ENCODE data around the gene MORN1.
"Not testable (repeated sequence)": the region's sequence is repeated elsewhere in the genome, so short reads cannot be mapped to it uniquely, and the experiment has no call there.

MORN1 gene

GRCh38 chr1:2334883-2335534, 56.3 kb downstream of the MORN1 start:
- no peak for DNase-seq

DNA sequence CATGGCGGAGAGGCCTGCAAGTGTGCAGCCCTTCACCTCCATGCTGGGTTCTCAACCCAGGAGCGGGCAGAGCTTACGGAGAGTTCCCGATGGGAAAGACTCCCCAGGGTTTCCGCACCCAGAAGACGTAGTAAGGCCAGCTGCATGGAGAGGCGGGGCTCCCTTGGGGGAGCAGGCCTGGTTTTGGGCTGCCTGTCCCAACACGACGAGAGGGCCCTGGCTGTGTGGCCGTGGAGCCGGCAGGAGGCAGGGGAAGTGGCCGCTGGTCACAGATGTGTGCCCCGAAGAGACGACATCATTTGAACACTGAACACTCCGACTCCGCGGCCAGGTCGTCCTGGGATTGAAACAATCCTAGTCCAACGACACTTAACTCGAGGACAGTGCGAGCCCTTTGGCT, 57.0 kb downstream of the MORN1 start:
- no peak for DNase-seq

DNA sequence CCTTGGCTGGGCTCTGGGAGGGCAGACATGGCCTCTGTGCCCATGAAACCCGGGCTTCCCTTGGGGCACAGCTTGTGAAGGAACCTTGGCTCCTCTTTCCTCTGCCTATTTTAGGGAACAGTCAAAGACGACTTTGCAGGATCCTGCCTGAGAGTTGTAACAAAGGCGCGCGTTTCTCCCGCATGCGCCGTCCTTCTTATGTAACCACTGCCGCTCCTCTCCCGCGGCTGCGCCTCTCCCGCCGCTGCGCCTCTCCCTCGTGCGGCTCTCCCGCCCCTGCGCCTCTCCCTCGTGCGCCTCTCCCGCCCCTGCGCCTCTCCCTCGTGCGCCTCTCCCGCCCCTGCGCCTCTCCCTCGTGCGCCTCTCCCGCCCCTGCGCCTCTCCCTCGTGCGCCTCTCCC, 59.8 kb downstream of the MORN1 start:
- not testable (repeated sequence) for DNase-seq

DNA sequence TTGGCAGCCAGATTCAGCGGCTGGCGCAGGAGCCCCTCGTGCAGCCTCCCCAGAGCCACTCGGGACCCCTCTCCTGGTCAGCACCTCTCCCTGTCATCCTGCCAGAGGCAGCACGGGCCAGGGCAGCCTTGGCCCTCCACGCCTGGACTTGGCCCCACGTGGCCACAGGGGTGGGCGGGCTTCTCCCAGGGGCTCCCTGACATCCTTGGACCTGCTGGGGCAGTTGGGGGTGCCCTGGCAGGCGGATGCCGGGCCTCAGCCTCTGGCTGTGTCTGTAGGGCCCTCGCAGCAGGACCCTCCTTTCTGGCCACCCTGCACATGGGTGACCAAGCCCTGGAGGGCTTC, 60.2 kb downstream of the MORN1 start:
- no peak for DNase-seq

GRCh38 chr1:2330519-2331199, 60.7 kb downstream of the MORN1 start:
- DNase-seq = no peak

- DNase-seq = no peak
These were observed 61.3 kb downstream of the MORN1 start for GRCh38 chr1:2330035-2330434.

DNA sequence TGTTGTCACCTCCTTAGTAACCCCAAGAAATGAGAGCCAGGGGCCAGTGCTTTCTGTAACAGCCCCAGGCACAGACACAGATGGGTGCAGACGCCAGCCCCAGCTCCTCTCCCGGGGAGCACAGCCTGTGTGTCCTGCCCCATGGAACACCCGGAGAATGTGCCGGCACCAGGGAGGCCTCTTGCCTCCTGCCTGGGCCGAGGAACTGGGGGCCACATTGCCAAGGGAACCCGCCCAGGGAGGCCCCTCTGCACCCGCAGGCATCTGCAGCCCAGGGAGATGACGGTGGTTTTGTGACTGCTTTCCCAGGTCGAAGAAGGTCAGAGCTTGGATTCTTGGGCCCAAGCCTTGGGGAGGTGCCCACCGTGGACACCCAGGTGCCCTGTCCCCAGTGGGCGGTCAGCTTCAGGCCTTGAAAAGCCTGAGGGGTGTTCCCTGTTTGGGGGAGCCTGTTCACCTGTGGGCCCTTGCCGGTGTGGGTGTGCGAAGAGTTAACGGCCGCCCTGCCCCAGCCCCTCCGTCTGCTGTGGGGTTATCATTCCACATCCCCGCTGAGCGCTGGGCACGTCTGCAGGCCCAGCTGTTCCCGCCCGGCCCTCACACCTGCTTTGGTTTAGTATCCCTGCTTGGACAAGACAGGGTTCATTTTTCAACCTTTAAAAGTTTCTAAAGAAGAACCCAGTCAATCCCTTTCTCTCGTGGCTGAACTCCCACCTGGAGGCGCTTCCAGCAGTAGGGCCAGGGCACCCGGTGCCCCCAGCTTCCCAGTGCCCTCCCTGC, 62.5 kb downstream of the MORN1 start:
- no peak for DNase-seq

- DNase-seq = no peak
These were observed 63.5 kb downstream of the MORN1 start for GRCh38 chr1:2327841-2328240.

GRCh38 chr1:2327162-2327561, 64.2 kb downstream of the MORN1 start:
- not testable (repeated sequence) for DNase-seq

- no peak for DNase-seq
These were observed 64.8 kb downstream of the MORN1 start for GRCh38 chr1:2326524-2326923.

- no peak for DNase-seq
These were observed 66.6 kb downstream of the MORN1 start for GRCh38 chr1:2324553-2325366.

DNA sequence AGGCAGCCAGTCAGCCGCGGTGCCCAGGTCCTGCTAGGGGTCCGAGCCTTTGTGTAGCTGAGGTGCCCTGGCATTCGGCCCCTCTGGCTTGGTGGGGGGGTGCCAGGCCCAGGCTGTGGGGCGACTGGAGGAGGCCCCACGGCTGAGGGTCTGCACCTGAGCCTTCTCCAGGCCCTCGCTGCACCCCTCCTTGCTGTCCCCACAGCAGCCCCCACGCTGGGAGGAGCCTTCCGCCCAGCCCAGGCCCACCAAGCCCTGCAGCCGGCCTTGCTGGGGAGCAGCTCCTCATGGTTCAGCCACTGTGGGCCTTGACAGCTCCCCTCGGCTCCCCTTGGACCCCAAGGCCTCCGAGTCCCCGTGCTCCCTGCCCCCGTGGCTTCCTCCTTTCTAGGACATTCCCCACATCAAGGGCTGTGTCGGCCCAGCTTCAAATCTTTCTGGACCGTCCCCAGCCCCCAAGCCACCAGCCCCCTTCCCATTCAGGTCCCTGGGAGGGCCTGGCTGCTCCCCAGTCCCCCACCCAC, 67.8 kb downstream of the MORN1 start:
- DNase-seq = no peak

DNA sequence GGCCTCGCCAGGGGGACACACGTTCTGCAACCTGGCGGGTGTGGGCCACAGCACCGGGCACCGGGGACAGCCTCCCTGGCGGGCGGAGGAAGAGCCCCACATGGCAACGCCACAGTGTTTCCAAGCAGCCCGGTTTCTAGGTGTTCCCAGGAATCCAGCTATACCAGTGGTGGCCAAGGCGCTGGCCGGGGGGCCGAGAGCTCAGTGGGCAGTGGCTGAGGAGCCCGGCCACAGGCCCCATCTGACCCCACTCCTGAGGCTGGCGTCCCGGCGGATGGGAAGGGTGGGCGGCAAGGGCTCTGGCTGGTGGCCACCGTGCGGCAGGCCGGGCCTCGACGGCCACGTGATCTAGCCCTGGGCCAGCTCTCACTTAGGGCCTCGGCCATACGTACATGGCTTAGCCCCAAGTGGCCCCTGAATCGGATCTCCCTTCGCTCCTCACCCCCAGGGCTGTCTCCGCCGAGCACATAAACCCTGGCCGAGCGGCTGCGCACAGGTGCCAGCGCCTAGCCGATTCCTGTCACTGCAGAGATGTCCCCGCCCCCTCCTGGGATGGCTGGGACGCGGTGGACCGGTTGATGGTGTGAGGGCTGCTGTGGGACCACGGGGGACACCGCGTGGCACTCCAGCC, 68.7 kb downstream of the MORN1 start:
- no peak for DNase-seq

DNA sequence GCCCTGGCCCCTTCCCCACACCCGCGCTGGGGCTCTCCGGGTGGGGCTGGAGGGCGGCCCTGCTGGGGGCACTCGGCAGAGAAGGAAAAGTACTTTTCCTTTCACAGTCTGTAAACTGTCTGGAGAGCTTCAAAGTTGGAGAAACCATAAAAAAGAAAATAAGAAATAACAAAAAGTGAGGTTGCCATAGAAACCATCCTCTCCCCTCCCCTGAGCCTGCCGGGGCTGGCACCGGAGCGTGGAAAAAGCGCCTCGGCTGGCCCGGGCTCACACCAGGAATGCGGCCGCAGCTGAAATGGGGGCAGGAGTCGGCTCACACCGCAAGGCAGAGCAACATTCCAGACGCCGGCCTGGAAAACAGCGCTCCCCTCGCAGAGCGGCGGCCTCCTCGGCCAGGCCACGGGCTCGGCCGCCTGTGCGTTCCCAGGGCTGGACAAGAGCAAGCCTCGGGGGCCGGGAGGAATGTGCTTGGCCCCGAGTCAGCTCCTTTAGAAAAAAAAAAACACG, 69.2 kb downstream of the MORN1 start:
- DNase-seq = no peak

- no peak for DNase-seq
These were observed 70.3 kb downstream of the MORN1 start for GRCh38 chr1:2320760-2321667.

DNA sequence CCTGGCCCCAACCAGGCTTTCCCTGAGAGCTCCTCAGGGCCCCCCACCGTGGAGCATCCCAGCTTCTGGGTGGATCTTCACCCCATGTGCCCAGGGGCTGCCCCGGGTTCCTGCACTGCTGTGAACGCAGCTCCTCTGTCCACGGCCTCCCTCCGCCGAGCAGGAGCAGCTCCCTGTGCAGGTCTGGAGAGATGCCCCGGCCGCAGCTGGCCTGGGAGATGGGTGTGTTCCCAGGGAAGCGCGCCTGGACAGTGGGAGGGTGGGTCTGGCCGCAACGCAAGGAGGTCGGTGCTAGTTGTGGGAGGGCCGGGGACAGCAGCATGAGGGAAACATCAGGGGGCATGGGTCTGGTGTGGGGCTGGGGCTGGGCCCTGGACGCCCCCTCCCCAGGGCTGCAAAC, 71.3 kb downstream of the MORN1 start:
- no peak for DNase-seq

- no peak for DNase-seq
These were observed 72.1 kb downstream of the MORN1 start for GRCh38 chr1:2319291-2319690.

- no peak for DNase-seq
These were observed 72.8 kb downstream of the MORN1 start for GRCh38 chr1:2318314-2319278.

DNA sequence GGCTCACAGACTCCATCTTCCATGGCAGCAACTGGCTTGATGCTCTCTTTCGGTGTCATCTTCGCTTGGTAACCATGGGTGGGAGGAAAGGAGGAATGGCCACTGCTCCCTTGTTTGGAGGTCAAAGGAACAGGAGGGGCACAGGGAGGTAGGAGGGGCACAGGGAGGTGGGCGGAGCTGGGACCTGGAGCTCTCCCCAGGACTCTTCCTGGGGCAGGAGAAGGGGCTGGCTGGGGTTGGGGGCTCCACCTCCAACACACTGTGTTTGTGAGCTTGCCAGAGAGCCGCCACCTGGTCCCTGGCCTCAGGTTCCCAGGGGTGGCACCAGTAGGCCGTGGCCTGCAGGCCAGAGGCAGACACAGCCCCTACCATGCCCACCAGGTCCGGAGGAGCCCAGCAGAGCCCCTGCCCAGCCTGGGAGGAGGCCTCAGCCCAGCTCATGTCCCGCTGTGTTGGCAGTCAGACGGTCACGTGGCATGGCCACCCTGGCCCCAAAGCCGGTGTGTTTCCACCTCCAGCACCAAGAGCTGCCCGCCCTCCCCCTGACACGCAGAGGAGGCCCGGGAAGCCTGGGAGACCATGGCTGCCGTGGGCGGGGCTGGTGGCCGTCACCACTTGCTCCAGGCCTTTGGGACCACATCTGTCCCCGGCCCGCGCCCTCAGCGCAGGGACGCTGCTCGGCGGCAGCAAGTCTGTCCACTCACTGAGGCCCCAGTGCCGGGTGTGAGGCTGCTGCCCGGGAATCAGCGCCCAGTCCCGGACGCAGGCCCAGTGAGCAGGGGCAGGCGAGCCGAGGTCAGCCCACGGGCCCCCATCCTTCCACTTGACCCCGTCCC, 73.9 kb downstream of the MORN1 start:
- no peak for DNase-seq
